Endothelial cell of umbilical vein (primary cell): ENCODE measurements around the gene VWA8.

ENCODE experiments used
- EZH2 ChIP-seq: IDR thresholded peaks from 2 replicates; pipeline ENCODE4 v1.6.1; 2012; ENCODE audit warnings: borderline replicate concordance, low read depth, mild to moderate bottlenecking, moderate library complexity, low read length, inconsistent platforms; ENCODE audit not compliant: severe bottlenecking
- TF ChIP-seq, protein P1 (sequence below), 2 donors: IDR thresholded peaks; 1 replicate in 1 of 2; 2 replicates in 1 of 2; pipeline ENCODE4 v1.5.1; 2011; ENCODE audit warnings: low read length in 2 of 2, mild to moderate bottlenecking in 2 of 2, moderate library complexity in 2 of 2, control low read depth in 1 of 2, inconsistent platforms in 1 of 2, low read depth in 1 of 2; ENCODE audit not compliant: insufficient read depth in 1 of 2; ENCODE audit errors: extremely low read depth in 1 of 2

DNA sequence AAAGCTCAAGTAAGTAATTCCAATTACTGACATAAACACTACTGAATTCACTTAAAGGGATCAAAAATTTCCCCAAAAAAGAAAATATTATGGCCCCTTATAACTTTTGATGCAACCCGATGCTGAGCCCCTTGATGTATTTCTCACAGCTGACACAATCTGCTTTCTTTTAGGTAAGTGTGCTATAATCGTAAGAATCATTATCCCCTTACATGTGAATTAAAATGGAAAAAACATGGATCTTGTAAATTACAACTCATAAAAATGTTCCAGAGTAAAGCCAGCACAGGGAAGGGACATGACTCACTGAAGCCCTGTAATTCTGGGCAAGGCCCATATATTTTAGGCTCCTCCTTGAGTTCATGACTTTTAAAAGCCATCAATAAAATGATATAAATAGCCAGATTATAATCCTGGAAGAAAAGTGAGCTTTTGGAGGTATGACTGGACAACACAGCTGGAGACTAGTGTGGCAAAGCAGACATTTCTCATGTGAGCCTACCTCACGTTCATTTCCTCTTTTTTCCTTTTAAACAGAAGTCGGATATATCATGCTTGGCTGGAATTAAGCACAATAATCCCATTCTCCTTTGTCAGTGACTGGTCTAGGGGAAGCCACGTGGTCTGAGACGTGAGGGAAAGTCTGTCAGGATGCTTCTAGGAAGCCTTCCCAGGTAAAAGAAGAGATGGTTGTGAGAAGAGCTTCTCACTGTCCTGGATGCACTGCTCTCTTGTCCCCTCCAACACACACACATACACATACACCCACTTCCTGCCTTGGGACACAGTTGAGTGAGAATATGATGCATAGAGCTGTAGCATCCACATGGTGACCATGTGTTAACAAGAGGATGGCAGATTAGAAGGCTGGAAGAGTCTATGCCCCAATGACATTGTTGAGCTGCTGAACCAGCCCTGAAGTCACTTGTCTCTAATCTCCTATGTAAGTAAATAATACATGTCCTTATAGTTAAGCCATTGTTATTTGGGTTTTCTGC lies 338.2 kb downstream of the VWA8 start:
- no peak for TF ChIP-seq EZH2
- TF ChIP-seq, protein P1, sequence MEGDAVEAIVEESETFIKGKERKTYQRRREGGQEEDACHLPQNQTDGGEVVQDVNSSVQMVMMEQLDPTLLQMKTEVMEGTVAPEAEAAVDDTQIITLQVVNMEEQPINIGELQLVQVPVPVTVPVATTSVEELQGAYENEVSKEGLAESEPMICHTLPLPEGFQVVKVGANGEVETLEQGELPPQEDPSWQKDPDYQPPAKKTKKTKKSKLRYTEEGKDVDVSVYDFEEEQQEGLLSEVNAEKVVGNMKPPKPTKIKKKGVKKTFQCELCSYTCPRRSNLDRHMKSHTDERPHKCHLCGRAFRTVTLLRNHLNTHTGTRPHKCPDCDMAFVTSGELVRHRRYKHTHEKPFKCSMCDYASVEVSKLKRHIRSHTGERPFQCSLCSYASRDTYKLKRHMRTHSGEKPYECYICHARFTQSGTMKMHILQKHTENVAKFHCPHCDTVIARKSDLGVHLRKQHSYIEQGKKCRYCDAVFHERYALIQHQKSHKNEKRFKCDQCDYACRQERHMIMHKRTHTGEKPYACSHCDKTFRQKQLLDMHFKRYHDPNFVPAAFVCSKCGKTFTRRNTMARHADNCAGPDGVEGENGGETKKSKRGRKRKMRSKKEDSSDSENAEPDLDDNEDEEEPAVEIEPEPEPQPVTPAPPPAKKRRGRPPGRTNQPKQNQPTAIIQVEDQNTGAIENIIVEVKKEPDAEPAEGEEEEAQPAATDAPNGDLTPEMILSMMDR (IDR thresholded peaks at IDR 0.05; ENCODE audit: extremely low read depth in 1 of 2, insufficient read depth in 1 of 2, low read depth in 1 of 2, low read length in 2 of 2) = no peak
